GF-D8 (cell line): ENCODE results near the gene ARHGEF38.
"Not testable (repeated sequence)": the region's sequence is repeated elsewhere in the genome, so short reads cannot be mapped to it uniquely, and the experiment has no call there.

Source experiments
- DNase-seq: peaks from one replicate; lab custom pipeline; 2025; lab: John Stamatoyannopoulos, UW

Gene ARHGEF38

GRCh38 chr4:105560421-105560848, 8.0 kb downstream of the ARHGEF38 start:
- DNase-seq = no peak

GRCh38 chr4:105563352-105563751, 10.9 kb downstream of the ARHGEF38 start:
- DNase-seq = no peak

GRCh38 chr4:105568584-105568983, 16.2 kb downstream of the ARHGEF38 start:
- no peak for DNase-seq

- DNase-seq = no peak
These were observed 16.8 kb downstream of the ARHGEF38 start for GRCh38 chr4:105569057-105569865.

GRCh38 chr4:105569866-105570236, 17.4 kb downstream of the ARHGEF38 start:
- DNase-seq = no peak

- no peak for DNase-seq
These were observed 19.9 kb downstream of the ARHGEF38 start for GRCh38 chr4:105572296-105572695.

- no peak for DNase-seq
These were observed 34.4 kb downstream of the ARHGEF38 start for GRCh38 chr4:105586638-105587328.

GRCh38 chr4:105587841-105588240, 35.4 kb downstream of the ARHGEF38 start:
- no peak for DNase-seq

GRCh38 chr4:105588252-105588651, 35.8 kb downstream of the ARHGEF38 start:
- no peak for DNase-seq

GRCh38 chr4:105591573-105591972, 39.2 kb downstream of the ARHGEF38 start:
- no peak for DNase-seq

GRCh38 chr4:105594099-105595010, 41.9 kb downstream of the ARHGEF38 start:
- no peak for DNase-seq

- DNase-seq = no peak
These were observed 44.3 kb downstream of the ARHGEF38 start for GRCh38 chr4:105596684-105597083.

- DNase-seq = no peak
These were observed 45.6 kb downstream of the ARHGEF38 start for GRCh38 chr4:105598052-105598451.

GRCh38 chr4:105598787-105599186, 46.4 kb downstream of the ARHGEF38 start:
- no peak for DNase-seq

GRCh38 chr4:105599482-105599881, 47.1 kb downstream of the ARHGEF38 start:
- no peak for DNase-seq

GRCh38 chr4:105599932-105600655, 47.7 kb downstream of the ARHGEF38 start:
- DNase-seq = no peak

GRCh38 chr4:105600951-105601350, 48.5 kb downstream of the ARHGEF38 start:
- DNase-seq = no peak

- no peak for DNase-seq
These were observed 49.0 kb downstream of the ARHGEF38 start for GRCh38 chr4:105601406-105601805.

- DNase-seq = no peak
These were observed 50.7 kb downstream of the ARHGEF38 start for GRCh38 chr4:105603158-105603557.

- no peak for DNase-seq
These were observed 53.1 kb downstream of the ARHGEF38 start for GRCh38 chr4:105605493-105605892.

- no peak for DNase-seq
These were observed 55.5 kb downstream of the ARHGEF38 start for GRCh38 chr4:105607876-105608275.

GRCh38 chr4:105609819-105610218, 57.4 kb downstream of the ARHGEF38 start:
- not testable (repeated sequence) for DNase-seq
